Calu3 (cell line): Measurements from ENCODE around the gene DHFR. TPM values are rescaled to one million over a fixed set of nuclear protein-coding genes. Genes with fewer than 3 reads are reported as not detected.

Experiments
- BruUV-seq: library from RNA; stranded (reverse); fragments of 400-500 nt; replicated peaks from 2 replicates; lab custom pipeline; 2021; lab: Mats Ljungman, UMichigan
- CTCF ChIA-PET: fragments of 300-600 bp; sonication (Branson Sonifier 250); formaldehyde crosslinking; loops from one replicate; lab custom pipeline; 2022; ENCODE audit warnings: antibody characterized with exemption; lab: Charles Lee
- DNase-seq: peaks from one replicate; pipeline ENCODE4 v3.0.0; 2022
- H3K27ac Mint-ChIP-seq: one replicate; pipeline ENCODE4 v1.8.0; 2022; ENCODE audit warnings: mixed read lengths; ENCODE audit not compliant: unreplicated experiment
- H3K27me3 Mint-ChIP-seq: one replicate; pipeline ENCODE4 v1.8.0; 2022; ENCODE audit warnings: mixed read lengths; ENCODE audit not compliant: unreplicated experiment
- H3K36me3 Mint-ChIP-seq: one replicate; pipeline ENCODE4 v1.8.0; 2022; ENCODE audit warnings: mild to moderate bottlenecking, moderate library complexity, mixed read lengths; ENCODE audit not compliant: insufficient read depth, unreplicated experiment
- H3K4me1 Mint-ChIP-seq: one replicate; pipeline ENCODE4 v1.8.0; 2022; ENCODE audit warnings: mild to moderate bottlenecking, low read depth, mixed read lengths; ENCODE audit not compliant: unreplicated experiment
- H3K4me3 Mint-ChIP-seq: one replicate; pipeline ENCODE4 v1.8.0; 2022; ENCODE audit warnings: mild to moderate bottlenecking, low read depth, moderate library complexity, mixed read lengths; ENCODE audit not compliant: unreplicated experiment
- H3K9me3 Mint-ChIP-seq: one replicate; pipeline ENCODE4 v1.8.0; 2022; ENCODE audit warnings: low read depth, mixed read lengths; ENCODE audit not compliant: unreplicated experiment
- intact Hi-C: fragments of 100-400 bp; cut with micrococcal nuclease; formaldehyde crosslinking; loops from one replicate; pipeline ENCODE4 v1.10.0; 2022; ENCODE audit not compliant: unreplicated experiment
- total RNA-seq: library from RNA; stranded (reverse); gene quantifications from 2 replicates; pipeline ENCODE4 v1.2.3, GENCODE V29; 2022
- TF ChIP-seq, protein P1 (sequence below): fragments of 200-600 bp; IDR thresholded peaks from one replicate; pipeline ENCODE4 v1.8.0; 2022; ENCODE audit warnings: antibody characterized with exemption; ENCODE audit not compliant: unreplicated experiment

The DHFR gene
- total RNA-seq, 1 experiment from 2014 or later = 58.0 TPM

DNA sequence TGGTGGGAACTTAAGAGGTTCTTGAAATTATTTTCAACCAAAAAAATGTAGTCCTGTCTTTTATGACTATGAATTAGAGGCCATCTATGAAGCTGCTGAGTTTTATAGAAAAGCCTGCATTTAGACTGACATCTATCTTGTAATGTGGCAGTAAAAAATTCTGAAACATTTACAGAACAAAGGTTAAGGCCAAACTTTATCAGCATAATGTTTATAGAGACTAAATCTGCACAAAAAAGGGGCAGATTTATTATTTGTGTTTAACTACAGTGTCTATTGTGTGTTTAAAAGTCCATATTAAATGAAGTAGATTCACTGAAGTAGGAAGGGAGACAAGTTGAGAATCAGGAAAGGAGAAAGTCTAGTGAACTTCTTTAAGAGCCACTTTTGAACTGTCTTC, 47.4 kb downstream of the DHFR start:
- H3K27me3 Mint-ChIP-seq = no peaks in the 10 kb centered on the region
- H3K4me3 Mint-ChIP-seq = no peak overlapping the region
- intact Hi-C loops = no loop called here
- H3K27ac Mint-ChIP-seq = no peak overlapping the region
- H3K4me1 Mint-ChIP-seq = no peaks in the 10 kb centered on the region
- CTCF ChIA-PET = no interaction called here
- H3K9me3 Mint-ChIP-seq = no peaks in the 10 kb centered on the region
- no peaks in the 10 kb centered on the region for H3K36me3 Mint-ChIP-seq
- no peak for DNase-seq
- TF ChIP-seq, protein P1, sequence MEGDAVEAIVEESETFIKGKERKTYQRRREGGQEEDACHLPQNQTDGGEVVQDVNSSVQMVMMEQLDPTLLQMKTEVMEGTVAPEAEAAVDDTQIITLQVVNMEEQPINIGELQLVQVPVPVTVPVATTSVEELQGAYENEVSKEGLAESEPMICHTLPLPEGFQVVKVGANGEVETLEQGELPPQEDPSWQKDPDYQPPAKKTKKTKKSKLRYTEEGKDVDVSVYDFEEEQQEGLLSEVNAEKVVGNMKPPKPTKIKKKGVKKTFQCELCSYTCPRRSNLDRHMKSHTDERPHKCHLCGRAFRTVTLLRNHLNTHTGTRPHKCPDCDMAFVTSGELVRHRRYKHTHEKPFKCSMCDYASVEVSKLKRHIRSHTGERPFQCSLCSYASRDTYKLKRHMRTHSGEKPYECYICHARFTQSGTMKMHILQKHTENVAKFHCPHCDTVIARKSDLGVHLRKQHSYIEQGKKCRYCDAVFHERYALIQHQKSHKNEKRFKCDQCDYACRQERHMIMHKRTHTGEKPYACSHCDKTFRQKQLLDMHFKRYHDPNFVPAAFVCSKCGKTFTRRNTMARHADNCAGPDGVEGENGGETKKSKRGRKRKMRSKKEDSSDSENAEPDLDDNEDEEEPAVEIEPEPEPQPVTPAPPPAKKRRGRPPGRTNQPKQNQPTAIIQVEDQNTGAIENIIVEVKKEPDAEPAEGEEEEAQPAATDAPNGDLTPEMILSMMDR = no peak
- BruUV-seq = no TSS peak

DNA sequence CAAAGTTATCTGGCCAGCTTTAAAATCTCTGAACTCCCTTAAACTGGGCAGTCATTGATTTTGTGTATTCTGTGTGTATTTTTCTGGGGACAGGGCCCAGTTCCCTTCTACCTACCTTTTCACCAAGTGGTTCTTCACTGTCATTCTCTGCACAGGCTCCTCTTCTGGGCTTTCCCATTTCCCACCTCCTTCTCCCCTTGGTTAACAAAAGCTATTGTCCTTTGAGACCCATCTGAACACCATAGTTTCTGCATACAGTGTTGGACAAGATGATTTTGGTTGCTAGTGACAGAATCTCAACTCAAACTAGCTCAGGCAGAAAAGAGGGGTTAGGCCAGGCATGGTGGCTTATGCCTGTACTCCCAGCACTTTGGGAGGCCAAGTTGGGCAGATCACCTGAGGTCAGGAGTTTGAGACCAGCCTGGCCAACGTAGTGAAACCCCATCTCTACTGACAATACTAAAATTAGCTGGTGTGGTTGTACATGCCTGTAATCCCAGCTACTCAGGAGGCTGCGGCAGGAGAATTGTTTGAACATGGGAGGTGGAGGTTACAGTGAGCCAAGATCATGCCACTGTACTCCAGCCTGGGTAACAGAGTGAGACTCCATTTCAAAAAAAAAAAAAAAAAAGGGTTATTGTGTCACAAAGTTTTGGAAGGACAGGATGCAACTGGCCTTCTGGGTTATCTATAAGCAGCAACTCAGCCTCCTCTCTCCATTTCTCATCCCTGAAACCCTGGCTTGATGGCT, 53.7 kb downstream of the DHFR start:
- BruUV-seq = no TSS peak
- no peak for DNase-seq
- intact Hi-C loops = no loop called here
- H3K9me3 Mint-ChIP-seq = no peaks in the 10 kb centered on the region
- CTCF ChIA-PET = interaction anchor here (0.7 kb wide), 1 partner anchor 1919 kb away, joined by 10 read pairs; no protein-coding TSS in a partner anchor
- H3K4me3 Mint-ChIP-seq = no peak overlapping the region
- H3K36me3 Mint-ChIP-seq = no peaks in the 10 kb centered on the region
- no peaks in the 10 kb centered on the region for H3K4me1 Mint-ChIP-seq
- H3K27me3 Mint-ChIP-seq = no peaks in the 10 kb centered on the region
- no peak overlapping the region for H3K27ac Mint-ChIP-seq
- TF ChIP-seq, protein P1 = no peak

DNA sequence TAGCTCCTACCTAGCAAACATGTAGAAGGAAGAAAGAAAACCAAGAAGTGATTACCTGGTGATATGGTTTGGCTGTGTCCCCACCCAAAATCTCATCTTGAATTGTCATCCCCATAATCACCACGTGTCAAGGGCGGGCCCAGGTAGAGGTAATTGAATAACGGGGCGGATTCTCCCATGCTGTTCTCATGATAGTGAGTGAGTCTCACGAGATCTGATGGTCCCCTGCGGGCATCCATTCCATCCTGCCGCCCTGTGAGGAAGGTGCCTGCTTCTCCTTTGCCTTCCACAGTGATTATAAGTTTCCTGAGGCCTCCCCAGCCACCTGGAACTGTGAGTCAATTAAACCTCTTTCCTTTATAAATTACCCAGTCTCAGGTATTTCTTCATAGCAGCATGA, 57.3 kb downstream of the DHFR start:
- DNase-seq = no peak
- Mint-ChIP-seq H3K27me3 (no peaks in the 10 kb centered on the region), H3K4me1 (no peaks in the 10 kb centered on the region), H3K27ac (no peak overlapping the region), H3K36me3 (no peaks in the 10 kb centered on the region), H3K4me3 (no peak overlapping the region), H3K9me3 (no peaks in the 10 kb centered on the region)
- CTCF ChIA-PET = no interaction called here
- intact Hi-C loops = no loop called here
- BruUV-seq = no TSS peak
- TF ChIP-seq, protein P1 = no peak

DNA sequence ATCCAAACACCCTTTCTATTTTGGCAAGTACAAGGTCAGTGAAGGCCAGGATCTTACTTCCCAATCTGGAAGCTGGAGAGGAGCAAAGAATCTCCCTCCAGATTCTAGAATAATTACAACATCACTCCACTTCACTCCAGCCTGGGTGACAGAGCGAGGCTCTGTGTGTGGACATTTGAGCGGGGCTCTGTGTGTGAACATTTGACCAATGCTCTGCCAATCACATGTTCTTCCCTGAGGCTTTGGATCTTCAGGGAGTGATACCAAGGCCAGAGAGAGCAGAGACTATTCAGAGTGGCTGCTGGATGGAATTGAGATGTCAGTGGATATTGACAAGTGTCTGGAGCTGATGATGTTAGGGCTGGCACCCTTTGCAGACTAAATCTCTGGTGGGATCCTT, 60.0 kb downstream of the DHFR start:
- CTCF ChIA-PET = no interaction called here
- TF ChIP-seq, protein P1 = no peak
- H3K36me3 Mint-ChIP-seq = no peaks in the 10 kb centered on the region
- H3K27ac Mint-ChIP-seq = no peak overlapping the region
- no TSS peak for BruUV-seq
- DNase-seq = no peak
- H3K4me1 Mint-ChIP-seq = no peaks in the 10 kb centered on the region
- no peaks in the 10 kb centered on the region for H3K9me3 Mint-ChIP-seq
- no peaks in the 10 kb centered on the region for H3K27me3 Mint-ChIP-seq
- no peak overlapping the region for H3K4me3 Mint-ChIP-seq
- intact Hi-C loops = no loop called here
